ENCODE data around the gene F10.

GRCh38 chr13:113192279-113192678 is 69.7 kb downstream of the F10 start:
- TF ChIP-seq YY1 (IDR thresholded peaks at IDR 0.05; ENCODE audit: insufficient read depth, insufficient read length) (no peak), SUZ12 (IDR thresholded peaks at IDR 0.05; ENCODE audit: extremely low read depth, insufficient read depth, insufficient read length) (no peak), ZNF274 (IDR thresholded peaks at IDR 0.05; ENCODE audit: low read depth, low read length) (no peak)

All from NT2/D1 (cell line).